Measurements from ENCODE around the gene C4BPA.

- TF ChIP-seq CTCF (IDR thresholded peaks at IDR 0.05): no peak
- no peak for TF ChIP-seq POLR2A (IDR thresholded peaks at IDR 0.05)
Measured at GRCh38 chr1:207091200-207091908, 12.7 kb upstream of the C4BPA start.

Data from uterus (tissue), 2 donors.